ENCODE measurements around the gene STON2. TPM values are rescaled to one million over a fixed set of nuclear protein-coding genes. Genes with fewer than 3 reads are reported as not detected.

Gene STON2
- total RNA-seq, 2 experiments from 2014 or later, result not detected

DNA sequence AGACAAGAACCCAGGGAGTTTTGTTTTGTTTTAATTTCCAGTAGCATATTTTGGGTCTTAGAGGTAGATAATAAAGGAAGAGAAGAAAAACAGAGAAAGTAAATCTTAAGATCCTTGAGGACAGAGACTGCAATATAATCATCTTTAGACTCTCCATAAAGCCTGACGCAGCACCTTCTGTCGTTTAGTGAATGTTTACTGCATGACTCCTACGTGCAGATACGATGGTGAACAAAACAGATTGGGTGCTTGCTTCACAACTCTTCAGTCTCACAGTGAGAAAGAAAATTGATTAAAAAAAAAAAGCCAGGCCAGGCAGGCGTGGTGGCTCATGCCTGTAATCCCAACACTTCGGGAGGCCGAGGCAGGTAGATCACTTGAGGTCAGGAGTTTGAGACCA is 86.9 kb downstream of the STON2 start:
- TF ChIP-seq, protein P1, sequence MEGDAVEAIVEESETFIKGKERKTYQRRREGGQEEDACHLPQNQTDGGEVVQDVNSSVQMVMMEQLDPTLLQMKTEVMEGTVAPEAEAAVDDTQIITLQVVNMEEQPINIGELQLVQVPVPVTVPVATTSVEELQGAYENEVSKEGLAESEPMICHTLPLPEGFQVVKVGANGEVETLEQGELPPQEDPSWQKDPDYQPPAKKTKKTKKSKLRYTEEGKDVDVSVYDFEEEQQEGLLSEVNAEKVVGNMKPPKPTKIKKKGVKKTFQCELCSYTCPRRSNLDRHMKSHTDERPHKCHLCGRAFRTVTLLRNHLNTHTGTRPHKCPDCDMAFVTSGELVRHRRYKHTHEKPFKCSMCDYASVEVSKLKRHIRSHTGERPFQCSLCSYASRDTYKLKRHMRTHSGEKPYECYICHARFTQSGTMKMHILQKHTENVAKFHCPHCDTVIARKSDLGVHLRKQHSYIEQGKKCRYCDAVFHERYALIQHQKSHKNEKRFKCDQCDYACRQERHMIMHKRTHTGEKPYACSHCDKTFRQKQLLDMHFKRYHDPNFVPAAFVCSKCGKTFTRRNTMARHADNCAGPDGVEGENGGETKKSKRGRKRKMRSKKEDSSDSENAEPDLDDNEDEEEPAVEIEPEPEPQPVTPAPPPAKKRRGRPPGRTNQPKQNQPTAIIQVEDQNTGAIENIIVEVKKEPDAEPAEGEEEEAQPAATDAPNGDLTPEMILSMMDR (IDR thresholded peaks at IDR 0.05), result no peak
- Mint-ChIP-seq H3K9me3 (no peaks in the 10 kb centered on the region), H3K27me3 (peaks cover 7% of the 10 kb centered on the region), H3K4me3 (no peak overlapping the region), H3K4me1 (ENCODE audit: low read depth) (no peaks in the 10 kb centered on the region), H3K27ac (no peak overlapping the region), H3K36me3 (ENCODE audit: low read depth) (no peaks in the 10 kb centered on the region)
- intact Hi-C loops (cut with DNase I, micrococcal nuclease), result no loop called here
- H3K4me1 ChIP-seq (ENCODE audit: insufficient read depth, low read length), result no peaks in the 10 kb centered on the region
- DNase-seq (no peak), ATAC-seq (ENCODE audit: poor library complexity) (no peak)
- ChIA-PET POLR2A (no interaction called here), CTCF (no interaction called here)
- H3K27me3 ChIP-seq (ENCODE audit: control insufficient read depth in 1 of 2, insufficient read depth in 2 of 2, low read length in 2 of 2), result no peaks in the 10 kb centered on the region
- H3K36me3 ChIP-seq (ENCODE audit: insufficient read depth, low read length), result no peaks in the 10 kb centered on the region
- H3K27ac ChIP-seq (ENCODE audit: low read depth in 1 of 2, low read length in 2 of 2), result no peak overlapping the region
- no peak overlapping the region for H3K4me3 ChIP-seq (ENCODE audit: low read length)
- no peaks in the 10 kb centered on the region for H3K9me3 ChIP-seq (ENCODE audit: control insufficient read depth in 1 of 2, insufficient read depth in 1 of 2, low read length in 2 of 2)

DNA sequence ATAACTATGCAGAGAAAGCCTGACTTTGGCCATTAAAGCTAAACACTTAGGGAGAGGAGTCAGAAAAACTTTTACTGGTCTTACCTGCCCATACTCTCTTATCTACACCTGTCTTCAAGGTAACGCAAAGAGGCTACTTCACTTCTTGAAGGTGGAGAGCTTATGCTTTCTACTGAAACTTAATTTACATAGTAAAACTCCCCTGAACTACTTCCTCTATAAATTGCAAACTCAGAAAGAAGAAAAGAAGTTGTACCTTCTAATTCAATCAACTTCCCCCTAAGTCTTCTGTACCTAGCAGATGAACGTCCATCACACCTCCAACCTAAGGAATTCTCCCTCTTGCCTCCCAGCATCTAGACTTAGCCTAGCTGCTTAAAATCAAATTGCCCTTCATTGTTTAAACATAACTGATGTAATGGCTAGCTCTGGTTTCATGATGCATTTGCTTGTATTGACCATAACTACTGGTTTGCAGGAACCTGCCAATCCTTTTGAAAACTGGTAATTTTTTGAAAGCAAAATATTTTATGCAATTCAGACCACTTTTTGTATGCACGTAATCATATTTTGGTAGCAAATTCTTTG is 87.7 kb downstream of the STON2 start:
- Mint-ChIP-seq H3K27me3 (peaks cover 7% of the 10 kb centered on the region), H3K4me1 (ENCODE audit: low read depth) (no peaks in the 10 kb centered on the region), H3K9me3 (no peaks in the 10 kb centered on the region), H3K36me3 (ENCODE audit: low read depth) (no peaks in the 10 kb centered on the region), H3K27ac (no peak overlapping the region), H3K4me3 (no peak overlapping the region)
- Histone ChIP-seq H3K4me3 (ENCODE audit: low read length) (no peak overlapping the region), H3K9me3 (ENCODE audit: control insufficient read depth in 1 of 2, insufficient read depth in 1 of 2, low read length in 2 of 2) (no peaks in the 10 kb centered on the region), H3K4me1 (ENCODE audit: insufficient read depth, low read length) (no peaks in the 10 kb centered on the region), H3K27ac (ENCODE audit: low read depth in 1 of 2, low read length in 2 of 2) (no peak overlapping the region), H3K36me3 (ENCODE audit: insufficient read depth, low read length) (no peaks in the 10 kb centered on the region), H3K27me3 (ENCODE audit: control insufficient read depth in 1 of 2, insufficient read depth in 2 of 2, low read length in 2 of 2) (no peaks in the 10 kb centered on the region)
- TF ChIP-seq, protein P1 (IDR thresholded peaks at IDR 0.05), result no peak
- DNase-seq, result no peak
- no peak for ATAC-seq (ENCODE audit: poor library complexity)
- intact Hi-C loops (cut with DNase I, micrococcal nuclease), result no loop called here
- ChIA-PET CTCF (no interaction called here), POLR2A (no interaction called here)

DNA sequence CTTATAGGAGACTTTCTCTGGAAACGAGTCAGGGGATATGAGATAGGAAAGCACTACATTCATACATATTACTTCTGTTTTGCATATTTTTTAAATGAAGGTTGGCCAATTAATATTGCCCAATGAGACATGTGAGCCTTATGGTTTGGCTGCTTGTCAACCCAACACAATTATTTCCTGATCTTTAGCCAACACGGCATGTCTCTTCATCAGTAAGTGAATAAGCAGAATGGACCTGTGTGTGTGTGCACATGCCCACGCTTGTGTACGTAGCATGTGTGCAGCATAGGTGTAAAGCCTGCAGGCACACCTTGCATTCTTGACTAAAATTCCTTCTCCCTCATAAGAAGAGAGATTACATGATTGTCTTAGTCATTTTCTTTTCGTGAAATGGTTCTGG is 88.3 kb downstream of the STON2 start:
- Mint-ChIP-seq H3K4me1 (ENCODE audit: low read depth) (no peaks in the 10 kb centered on the region), H3K4me3 (no peak overlapping the region), H3K36me3 (ENCODE audit: low read depth) (no peaks in the 10 kb centered on the region), H3K27ac (no peak overlapping the region), H3K9me3 (no peaks in the 10 kb centered on the region), H3K27me3 (peaks cover 7% of the 10 kb centered on the region)
- CTCF ChIA-PET, result no interaction called here
- Histone ChIP-seq H3K4me1 (ENCODE audit: insufficient read depth, low read length) (no peaks in the 10 kb centered on the region), H3K27ac (ENCODE audit: low read depth in 1 of 2, low read length in 2 of 2) (no peak overlapping the region), H3K4me3 (ENCODE audit: low read length) (no peak overlapping the region), H3K36me3 (ENCODE audit: insufficient read depth, low read length) (no peaks in the 10 kb centered on the region), H3K27me3 (ENCODE audit: control insufficient read depth in 1 of 2, insufficient read depth in 2 of 2, low read length in 2 of 2) (no peaks in the 10 kb centered on the region), H3K9me3 (ENCODE audit: control insufficient read depth in 1 of 2, insufficient read depth in 1 of 2, low read length in 2 of 2) (no peaks in the 10 kb centered on the region)
- intact Hi-C loops (cut with DNase I, micrococcal nuclease), result no loop called here
- TF ChIP-seq, protein P1 (IDR thresholded peaks at IDR 0.05), result no peak
- POLR2A ChIA-PET, result no interaction called here
- DNase-seq (no peak), ATAC-seq (ENCODE audit: poor library complexity) (no peak)
